GM21528 (cell line): Measurements from ENCODE around the gene MYO18A.

Experiments used
- ATAC-seq: cut with Tn5 transposase; IDR thresholded peaks from one replicate; pipeline ENCODE4 v1.9.1; 2021; ENCODE audit warnings: mild to moderate bottlenecking, moderate library complexity; ENCODE audit not compliant: unreplicated experiment, low FRiP score

MYO18A gene

GRCh38 chr17:29127840-29128239 is 52.4 kb downstream of the MYO18A start:
- no peak for ATAC-seq

GRCh38 chr17:29126268-29126930 is 53.8 kb downstream of the MYO18A start:
- ATAC-seq = no peak

GRCh38 chr17:29125651-29126050 is 54.5 kb downstream of the MYO18A start:
- no peak for ATAC-seq

- ATAC-seq = no peak
Measured at GRCh38 chr17:29124925-29125273, 55.3 kb downstream of the MYO18A start.

- no peak for ATAC-seq
Measured at GRCh38 chr17:29124135-29124924, 55.9 kb downstream of the MYO18A start.

GRCh38 chr17:29123111-29123510 is 57.1 kb downstream of the MYO18A start:
- ATAC-seq = no peak

- ATAC-seq = no peak
Measured at GRCh38 chr17:29121442-29121841, 58.8 kb downstream of the MYO18A start.

- ATAC-seq = no peak
Measured at GRCh38 chr17:29120433-29120832, 59.8 kb downstream of the MYO18A start.

- no peak for ATAC-seq
Measured at GRCh38 chr17:29119265-29119664, 60.9 kb downstream of the MYO18A start.

GRCh38 chr17:29116804-29117753 is 63.1 kb downstream of the MYO18A start:
- ATAC-seq = no peak

GRCh38 chr17:29115961-29116803 is 64.0 kb downstream of the MYO18A start:
- no peak for ATAC-seq

GRCh38 chr17:29115435-29115834 is 64.8 kb downstream of the MYO18A start:
- ATAC-seq = no peak

GRCh38 chr17:29114141-29114540 is 66.1 kb downstream of the MYO18A start:
- ATAC-seq = no peak

- no peak for ATAC-seq
Measured at GRCh38 chr17:29113334-29113733, 66.9 kb downstream of the MYO18A start.

- ATAC-seq = no peak
Measured at GRCh38 chr17:29112771-29113295, 67.4 kb downstream of the MYO18A start.

GRCh38 chr17:29111816-29112499 is 68.2 kb downstream of the MYO18A start:
- no peak for ATAC-seq

GRCh38 chr17:29110372-29110757 is 69.8 kb downstream of the MYO18A start:
- ATAC-seq = no peak

- ATAC-seq = no peak
Measured at GRCh38 chr17:29109477-29110371, 70.5 kb downstream of the MYO18A start.
